Right renal cortex interstitium (tissue), 3 donors: Measurements from ENCODE around the gene POLG2. TPM values are rescaled to one million over a fixed set of nuclear protein-coding genes. Genes with fewer than 3 reads are reported as not detected.
"Not testable (repeated sequence)": the region's sequence is repeated elsewhere in the genome, so short reads cannot be mapped to it uniquely, and the experiment has no call there.

Experiments
- DNase-seq, 3 donors: peaks; one replicate each; pipeline ENCODE4 v3.0.0-alpha.2; 2013; ENCODE audit warnings: low read depth in 3 of 3, low spot score in 2 of 3
- polyA plus RNA-seq, 3 donors: library from polyadenylated mRNA; unstranded; fragments of 120-200 nt; gene quantifications; one replicate each; pipeline ENCODE4 v1.2.1, GENCODE V29; 2013; ENCODE audit not compliant: insufficient read length in 3 of 3

The POLG2 gene
- polyA plus RNA-seq, 3 donors = 26.6 to 30.7 (median 28.3) TPM

DNA sequence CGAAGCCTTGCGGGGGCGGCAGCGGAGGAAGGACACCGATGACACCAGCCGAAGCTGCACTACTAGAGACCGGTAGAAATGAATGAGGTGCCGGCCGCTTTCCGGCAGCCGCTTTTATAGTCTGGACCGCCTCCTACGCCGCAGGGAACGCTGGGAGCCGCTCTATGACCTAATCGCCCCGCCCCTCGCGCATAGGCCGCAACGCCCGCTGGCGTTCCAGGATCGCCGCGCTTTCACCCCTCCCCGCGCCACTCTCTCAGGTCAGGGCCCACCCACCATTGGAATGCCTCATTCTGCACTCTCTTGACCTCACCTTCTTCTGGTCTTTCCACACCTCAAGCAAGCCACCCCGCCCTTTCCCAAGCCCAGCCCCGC, 9.3 kb upstream of the POLG2 start, which contains the start of gene DDX5:
Gene DDX5 (minus strand): TSS at position 89 of the 375 bp plus-strand sequence. CDS start 170 bp downstream, outside the sequence.
- peak; percentile 90 to 94 (median 93) for DNase-seq

DNA sequence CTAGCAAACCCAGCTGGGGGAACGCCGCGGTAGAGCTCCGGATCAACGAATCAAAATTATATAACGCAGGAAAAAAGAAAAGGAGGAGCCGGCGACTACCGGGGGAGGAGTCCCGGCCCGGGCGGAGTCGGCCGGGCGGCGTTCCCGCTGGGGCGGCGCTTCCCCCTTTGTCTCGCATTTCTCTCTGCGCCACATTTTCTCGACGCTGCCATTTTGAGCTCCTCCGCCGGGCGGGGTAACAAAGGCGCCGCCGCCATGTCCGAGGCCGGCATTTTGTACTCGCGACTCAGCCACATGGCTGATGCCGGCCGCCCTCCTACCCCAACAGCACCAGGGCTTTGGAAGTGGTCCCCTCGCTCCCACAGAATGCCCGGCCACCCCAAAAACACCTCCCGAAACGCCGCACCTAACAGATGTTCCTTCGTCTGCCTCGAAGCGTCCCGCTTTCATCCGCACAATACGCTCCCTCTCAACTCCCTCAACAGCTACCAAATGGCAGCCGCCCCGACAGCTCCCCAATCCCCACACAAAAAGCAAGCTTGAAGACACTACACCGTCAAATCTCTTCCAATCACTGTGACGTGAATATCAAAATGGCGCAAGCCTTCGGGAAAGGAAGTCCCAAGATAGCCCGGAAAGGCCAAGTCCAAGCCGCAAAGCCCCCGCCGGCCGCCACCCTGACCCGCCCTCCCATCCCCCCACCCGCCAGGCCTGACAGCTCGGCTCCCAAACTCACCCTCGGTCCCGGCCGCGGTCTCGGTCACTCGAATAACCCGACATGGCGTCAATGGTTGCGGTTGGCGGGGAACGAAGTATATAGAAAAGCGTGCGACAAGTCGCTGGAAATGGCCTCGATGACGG, 8.7 kb upstream of the POLG2 start:
- peak; percentile 74 to 87 (median 86) for DNase-seq

GRCh38 chr17:64504769-64505339, 8.0 kb upstream of the POLG2 start:
- no peak for DNase-seq

DNA sequence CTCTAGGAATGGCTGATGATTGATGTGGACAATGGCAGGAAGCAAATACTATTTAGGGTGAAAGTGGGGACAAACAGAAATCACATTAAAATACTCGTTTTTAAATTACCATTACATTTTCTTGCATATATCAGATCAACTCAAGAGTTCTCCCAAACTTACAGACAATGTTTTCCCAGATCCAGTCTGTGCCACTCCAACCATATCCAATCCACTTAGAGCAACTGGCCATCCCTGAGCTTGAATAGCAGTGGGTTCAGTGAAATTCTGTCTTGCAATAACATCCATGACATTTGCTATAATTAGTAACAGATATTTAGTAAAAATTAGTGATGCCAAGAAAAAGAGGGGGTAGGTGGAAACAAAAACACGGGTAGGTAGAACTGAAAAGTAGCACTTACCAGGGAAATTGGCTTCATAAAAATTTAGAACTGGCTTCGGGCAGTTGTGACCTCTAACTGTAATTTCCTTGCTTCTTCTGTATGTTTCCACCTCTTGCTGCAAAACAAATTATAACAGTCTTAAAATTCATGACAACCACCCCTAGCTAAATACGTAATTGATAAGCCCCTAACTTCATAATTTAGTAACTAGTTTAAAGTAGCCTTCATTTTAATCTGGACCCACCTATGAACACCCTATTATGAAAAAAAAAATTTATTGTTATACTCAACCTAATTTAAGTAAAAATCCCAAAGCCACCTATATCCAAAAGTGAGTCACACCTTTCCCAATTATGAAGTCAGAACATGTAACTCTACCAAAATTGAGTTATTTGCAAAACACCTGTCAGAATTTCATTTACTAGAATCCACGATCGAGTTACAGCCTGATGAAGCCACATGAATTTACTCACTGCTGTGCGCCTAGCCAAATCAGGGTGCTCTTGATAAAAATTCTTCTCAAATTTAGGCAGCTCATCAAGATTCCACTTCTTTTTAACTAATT, 7.2 kb upstream of the POLG2 start:
- no peak for DNase-seq

GRCh38 chr17:64503341-64503740, 6.5 kb upstream of the POLG2 start:
- DNase-seq = no peak

DNA sequence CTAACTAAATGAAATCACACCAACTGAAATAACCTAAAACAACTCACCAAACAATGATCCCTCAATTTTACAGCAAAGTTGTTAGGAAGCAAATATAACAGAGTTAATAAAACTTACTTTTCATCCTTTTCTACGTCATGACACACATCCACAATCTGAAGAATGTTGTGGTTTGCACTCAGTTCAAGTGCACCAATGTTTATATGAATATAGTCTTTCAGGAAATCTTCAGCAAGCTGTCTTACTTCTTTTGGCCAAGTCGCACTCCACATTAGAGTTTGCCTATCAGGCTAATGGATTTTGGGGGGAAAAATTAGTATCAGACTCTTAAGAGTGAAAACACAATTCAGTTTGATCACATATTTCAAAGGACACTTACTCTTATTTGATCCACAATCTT, 6.0 kb upstream of the POLG2 start:
- no peak for DNase-seq

DNA sequence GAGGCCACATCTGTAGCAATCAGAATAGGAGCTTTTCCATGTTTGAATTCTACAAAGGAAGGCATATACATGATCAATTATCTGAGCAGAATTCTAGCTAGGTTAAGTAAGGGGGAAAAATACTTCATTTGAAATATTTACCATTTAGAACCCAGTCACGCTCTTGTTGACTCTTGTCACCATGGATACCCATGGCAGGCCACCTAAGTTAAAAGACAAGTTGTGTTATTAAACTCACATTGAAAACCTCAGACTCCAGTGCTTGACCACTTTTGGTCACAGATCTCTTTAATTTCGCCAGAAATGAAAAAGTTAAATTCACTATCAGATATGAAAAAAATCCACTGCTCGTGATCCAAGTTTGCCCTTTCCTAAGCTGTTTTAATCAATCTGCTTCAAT, 5.2 kb upstream of the POLG2 start:
- no peak for DNase-seq

DNA sequence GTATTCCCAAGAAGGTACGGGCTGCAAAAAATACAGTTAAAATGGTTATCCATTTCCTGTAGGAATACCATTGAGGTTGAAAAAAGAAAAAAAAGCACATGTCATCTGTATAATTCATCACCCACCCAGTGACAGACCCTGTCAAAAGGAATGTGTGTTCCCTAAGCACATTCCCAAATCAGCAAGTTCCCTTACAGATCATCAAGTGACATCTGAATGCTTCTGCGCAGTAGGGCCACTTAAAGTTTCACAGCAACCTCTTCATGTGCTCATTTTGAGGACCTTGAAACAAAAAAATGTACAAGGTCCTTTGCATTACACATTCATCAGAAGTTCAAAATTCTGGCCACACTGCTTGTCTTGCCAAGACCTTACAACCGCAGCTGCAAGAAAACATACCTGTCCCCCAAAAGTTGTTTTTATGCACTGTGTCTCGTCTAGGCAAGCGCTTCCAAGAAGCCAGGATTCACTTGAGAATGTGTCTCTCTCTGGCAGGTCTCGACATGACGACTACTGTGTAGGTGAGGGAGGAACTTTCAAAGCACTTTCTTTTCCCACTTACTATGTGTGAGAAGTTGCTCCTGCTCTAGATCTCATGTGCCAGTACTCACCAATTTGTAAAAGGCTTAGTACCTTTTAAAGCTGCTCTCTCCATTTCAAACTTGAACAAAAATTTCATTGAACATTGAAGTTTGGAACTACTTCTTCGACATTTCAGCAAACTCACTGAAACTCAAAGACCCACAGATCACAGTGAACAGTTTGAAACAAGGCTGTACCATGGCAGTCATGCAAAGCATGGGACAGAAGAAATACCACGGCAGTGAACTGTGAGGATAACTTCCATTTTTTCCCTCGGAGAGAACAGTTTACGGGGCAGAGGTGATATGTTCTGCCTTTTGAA, 4.3 kb upstream of the POLG2 start:
- DNase-seq = no peak

GRCh38 chr17:64500487-64500859, 3.6 kb upstream of the POLG2 start:
- no peak for DNase-seq

DNA sequence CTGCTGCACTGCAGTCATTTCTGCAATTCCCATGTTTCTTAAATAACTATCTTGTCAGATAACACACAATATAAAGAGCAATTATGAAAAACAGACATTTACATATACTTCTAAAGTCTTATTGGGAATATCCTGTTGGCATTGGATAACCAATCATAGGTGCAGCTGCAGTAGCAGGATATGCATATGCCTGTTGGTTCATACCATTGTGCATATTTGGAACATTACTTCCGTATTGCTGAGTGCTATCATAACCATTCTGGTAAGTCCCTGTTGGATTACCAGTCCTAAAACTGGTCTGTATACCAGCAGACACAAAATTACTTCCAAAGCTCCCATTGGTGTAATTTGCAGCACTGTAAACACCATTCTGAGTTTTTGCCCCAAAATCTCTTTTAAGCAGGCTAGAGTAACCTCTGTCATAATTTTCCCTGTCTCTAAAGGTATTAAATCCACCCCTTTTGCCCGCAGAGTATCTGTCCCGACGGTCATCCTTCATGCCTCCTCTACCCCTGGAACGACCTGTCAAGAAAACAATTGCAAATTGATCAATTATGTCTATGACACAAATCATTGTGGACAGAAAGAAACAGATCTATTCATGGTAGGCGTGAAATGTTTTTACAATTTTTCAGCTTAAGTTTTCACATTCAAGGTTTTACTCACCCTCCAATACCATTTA, 3.1 kb upstream of the POLG2 start:
- DNase-seq = no peak

DNA sequence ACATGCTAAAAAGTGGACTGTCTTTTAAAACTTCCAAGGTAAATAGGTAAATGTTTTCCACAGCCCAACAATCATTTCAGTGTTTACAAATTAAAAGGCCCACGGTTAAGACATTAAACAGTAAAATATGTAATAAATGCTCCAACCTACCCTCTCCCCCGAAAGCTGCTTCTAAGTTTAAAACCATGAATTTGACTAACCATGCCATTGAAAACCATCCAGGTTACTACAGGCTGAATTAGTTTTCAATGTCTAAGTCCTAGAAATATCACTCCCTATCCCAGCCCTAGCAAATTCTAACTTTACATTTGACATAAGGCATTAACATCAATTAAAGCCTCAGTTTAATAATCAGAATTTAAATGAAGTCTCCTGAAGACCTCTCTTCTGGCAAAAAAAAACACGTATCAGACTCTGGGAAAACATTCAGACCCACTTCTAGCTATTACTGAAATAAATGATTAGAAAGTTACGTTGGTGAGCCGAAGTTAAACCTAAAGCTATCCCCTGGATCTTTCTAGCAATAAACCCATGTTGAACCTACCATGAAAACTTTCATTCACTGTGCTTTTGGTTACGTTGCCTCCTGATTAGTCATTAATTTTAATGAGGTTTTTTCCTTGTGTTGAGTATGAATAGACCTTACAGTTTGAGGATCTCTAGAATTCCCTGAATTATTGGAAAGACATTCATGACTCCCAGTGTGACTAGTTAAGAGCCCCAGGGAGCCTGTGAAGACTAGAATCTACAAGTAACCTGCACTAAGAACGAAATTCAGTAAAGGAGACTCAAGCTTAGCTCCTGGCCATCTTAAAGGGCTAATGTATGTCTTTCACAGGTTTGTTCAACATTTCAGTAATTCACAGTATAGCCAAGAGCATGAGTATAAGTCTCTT, 1.7 kb upstream of the POLG2 start:
- DNase-seq = no peak

GRCh38 chr17:64497565-64498035, 746 bp upstream of the POLG2 start:
- DNase-seq = no peak

DNA sequence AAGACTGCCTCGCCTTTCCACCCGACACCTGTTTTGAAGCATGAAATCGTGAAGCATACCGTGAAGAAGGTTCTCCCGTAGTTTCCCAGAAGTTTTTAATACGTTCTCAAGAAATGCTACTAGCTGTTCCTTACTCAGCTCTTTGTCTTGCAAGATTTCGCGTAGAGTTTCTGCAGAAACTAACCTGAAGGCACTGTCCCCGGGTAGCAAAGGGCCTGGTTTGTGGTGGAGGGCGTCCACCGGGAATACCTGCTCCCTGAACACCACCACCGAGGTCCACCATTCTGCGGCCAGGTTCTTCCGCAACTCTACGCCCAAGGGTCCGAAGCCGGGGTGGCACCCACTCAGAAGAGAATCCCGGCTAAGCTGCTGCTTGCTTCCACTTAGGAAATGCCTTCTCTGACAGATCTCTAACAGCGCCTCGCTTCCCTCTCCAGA, 487 bp downstream of the POLG2 start:
- no peak for DNase-seq

GRCh38 chr17:64495300-64495699, 1.6 kb downstream of the POLG2 start:
- DNase-seq = not testable (repeated sequence)

- DNase-seq = no peak
Measured at GRCh38 chr17:64494121-64494520, 2.7 kb downstream of the POLG2 start.

GRCh38 chr17:64492481-64493109, 4.3 kb downstream of the POLG2 start:
- DNase-seq = no peak

DNA sequence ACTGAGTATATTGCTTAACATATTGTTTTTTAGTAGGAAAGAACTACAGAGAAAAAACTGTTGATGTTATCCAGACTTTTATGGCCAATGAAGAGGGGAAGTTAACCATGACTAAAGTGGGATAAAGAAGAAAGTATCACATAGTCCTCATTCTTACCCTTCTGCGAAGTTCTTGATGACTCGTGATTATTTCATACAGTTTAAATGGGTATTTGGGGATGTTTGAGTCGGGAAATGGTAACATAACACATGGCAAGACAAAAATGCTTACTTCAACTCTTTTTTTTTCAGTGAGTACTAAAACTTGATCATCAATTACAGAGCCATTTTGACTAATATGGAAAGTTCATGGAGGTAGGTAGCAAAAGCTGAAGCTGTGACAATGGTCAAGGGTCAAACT, 4.9 kb downstream of the POLG2 start:
- DNase-seq = no peak
